NCI-H146 (cell line): ENCODE results near the gene CHN2.
"Not testable (repeated sequence)": the region's sequence is repeated elsewhere in the genome, so short reads cannot be mapped to it uniquely, and the experiment has no call there.

Experiments
- DNase-seq: peaks from one replicate; lab custom pipeline; 2025; lab: John Stamatoyannopoulos, UW

Gene CHN2

DNA sequence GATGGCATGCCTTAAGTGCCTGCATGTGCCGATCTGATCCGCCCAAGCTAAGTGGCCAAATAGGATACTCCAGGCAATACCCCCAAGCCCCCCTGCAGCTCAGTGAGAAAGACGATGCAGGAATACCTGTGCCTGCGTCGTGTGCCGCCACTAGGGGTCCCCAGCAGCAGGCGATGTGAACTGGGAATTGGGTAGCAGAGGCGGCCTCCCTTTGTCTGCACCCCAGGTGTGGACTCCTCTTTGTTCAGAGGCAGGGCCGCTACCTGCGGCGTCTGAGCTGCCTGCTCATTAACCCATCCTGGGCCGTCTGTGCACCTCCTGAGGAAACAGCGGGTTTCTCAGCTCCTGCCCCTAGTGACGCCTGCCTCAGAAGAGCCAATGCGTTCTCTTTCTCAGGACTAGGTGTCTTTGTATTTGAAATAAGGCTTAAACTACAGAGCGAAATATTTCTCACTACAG is 4.8 kb upstream of the CHN2 start:
- peak; percentile 97 for DNase-seq

DNA sequence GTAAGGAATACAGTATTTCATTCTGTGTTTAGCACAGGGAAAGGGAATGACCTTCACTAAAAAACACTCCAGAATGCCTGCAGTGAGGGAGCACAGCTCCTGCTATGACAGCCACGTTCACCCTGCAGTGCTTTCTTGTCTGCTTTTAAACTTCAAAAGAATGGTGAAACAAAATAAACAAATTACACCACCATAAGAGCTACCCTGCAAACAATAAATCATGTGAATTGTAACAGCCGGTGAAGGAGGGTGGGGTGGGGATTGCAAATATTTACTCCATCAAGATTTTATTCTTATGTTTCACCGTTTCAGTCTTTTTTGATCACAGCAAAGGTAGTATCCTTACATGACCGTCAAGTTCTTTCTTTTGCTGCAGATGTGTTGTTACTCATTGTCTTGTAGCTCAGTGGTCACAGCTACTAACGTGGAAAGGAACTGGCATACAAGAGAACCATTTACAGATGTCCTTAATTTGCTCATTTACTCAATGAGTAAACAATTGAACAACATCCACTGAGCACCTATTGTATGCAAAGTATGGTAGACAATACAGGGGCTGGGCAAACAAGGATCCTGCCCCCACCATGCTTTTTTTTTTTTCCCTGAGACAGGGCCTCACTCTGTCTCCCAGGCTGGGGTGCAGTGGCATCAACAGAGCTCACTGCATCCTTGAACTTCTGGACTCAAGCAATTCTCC is 4.1 kb upstream of the CHN2 start:
- DNase-seq: peak; percentile 72

DNA sequence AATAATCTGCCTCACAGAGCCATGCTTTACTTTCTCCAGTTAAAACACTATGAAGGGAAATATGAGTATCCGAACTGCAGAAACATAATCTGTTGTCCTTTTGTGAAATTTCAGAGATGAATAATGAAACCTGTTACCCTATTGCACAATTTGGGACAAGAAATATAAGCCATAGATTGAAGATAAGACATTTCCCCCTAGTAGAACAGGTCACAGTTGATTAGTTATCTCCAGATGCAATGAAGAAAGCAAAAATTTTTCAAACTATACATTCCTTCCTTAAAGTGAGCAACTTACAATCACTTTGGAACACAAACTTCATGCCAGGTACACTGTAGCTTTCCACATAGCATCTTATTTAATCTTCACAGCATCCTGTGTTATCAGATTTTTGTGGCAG is 2.3 kb upstream of the CHN2 start:
- no peak for DNase-seq

DNA sequence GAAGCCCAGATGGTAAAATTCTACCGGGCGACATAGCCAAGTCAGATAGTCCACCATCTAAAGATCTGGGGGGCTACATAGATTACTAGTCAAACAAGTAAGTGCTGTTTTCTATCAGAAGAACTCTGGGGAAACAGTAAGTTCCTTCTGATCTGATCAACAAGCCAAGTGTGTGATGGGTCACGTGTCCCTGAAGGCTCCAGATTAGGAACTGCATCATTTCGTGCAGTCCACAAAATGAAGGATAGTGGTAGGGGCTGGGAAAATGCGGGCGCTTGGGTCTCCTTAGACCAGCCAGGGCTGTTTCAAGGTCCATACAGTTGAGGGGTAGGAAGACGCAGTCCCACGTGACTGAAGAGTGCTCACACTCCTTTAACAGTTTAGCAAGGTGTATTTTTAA is 1.8 kb upstream of the CHN2 start:
- no peak for DNase-seq

DNA sequence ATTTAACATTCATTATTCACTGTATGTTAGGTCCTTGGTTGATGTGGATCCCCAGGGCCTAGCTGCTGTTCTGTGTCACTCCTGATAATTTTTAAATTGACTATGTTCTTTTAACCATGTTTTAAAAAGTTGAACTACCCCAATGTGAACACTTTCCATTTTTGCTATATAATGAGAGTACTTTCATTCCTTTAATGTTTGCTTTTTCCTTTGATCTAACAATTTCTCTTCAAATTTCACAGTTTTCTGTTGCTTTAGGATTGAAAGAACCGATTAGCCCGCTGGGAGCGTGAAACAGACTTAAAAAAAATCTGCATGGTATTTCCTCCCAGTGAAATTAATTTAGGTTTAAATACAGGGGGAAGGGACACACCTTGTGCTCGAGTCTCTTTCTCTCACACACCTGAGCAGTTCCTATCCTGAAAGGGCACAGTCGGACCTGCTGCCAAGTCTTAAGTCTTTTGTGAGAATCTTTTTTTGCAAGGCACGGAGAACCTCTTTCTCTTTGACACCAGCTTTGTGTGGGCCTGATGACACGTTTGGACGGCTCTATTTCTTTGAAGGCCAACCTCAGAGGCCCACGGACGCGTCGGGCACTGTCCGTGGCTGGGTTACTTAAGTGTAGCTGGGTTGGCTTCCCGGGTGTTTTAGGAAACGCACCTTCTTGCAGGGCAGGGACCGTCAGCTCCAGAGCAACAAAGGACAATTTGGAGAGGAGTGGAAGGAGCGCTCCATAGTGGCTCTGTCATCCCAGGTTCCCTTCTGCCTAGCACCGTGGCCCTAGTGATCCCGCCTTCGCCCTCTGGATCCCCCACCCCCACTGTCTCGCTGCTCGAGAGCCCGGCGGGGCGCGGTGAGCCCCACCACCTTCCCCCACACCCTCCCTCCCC is 1.0 kb upstream of the CHN2 start:
- peak; percentile 78 for DNase-seq

DNA sequence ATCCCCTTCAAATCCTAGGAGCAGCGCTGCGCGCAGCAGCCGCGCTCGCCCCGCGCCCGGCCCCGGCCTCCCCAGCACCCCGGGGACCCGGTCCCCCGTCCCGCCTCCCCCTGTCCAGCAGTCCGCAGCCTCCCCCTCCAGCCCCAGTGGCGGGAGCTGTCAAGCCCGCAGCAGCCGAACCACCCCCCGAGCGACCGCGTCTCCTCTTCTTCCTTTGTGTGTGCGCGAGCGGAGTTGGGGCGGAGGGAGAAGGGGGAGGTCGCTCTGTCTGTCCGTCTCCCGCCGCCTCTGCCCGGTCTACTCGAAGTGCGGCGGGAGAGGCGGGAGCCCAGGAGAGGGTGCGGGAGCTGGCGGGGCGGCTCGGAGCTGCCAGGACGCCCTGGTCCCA is 375 bp upstream of the CHN2 start:
- peak; percentile 78 for DNase-seq

DNA sequence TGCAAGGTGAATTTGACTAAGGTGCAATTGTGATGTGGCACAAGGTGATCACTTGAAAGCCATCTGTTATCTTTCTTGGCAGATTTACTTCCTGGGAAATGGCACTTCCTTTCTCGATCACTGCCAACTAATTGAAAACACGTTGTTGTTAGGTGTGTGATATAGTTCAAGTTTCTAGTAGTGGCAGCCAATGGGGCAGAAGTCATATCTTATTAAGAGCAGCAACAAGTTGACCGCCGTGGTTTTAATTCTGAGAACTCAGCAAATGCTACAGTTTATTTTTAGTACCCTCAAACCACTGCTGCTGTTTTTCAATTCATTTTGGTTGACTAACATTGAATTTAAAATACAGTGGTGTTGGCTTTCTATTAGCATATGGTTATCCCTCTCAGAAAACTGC is 1.6 kb downstream of the CHN2 start:
- DNase-seq: peak; percentile 32

DNA sequence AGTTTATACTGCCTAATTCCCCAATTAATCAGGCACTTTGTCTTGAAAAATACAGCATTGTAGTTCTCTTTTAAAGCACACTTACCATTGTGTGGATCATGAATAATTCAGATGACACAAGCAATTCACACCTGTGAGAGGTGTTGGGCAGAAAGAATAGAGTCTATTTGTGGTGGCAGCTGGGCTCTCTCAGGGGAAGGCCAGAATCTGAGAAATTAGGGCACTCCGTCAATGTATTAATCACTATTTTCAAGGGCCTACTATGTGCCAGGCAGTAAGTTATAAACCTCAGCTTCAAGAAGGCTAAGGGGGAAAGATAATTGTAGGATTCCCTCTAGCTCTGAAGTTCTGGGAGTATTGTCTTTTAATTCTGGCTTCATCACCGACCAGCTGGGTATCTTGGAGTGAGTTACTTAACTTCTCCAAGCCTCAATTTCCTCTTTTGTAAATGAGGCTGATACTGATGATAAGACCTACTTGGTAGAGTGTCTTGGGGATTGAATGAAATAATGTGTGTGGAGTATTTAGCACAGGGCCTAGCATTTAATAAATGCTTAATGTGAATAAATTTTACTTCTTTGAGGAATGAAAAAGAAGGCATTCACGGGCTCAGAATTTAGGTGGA is 2.5 kb downstream of the CHN2 start:
- DNase-seq: peak; percentile 48

DNA sequence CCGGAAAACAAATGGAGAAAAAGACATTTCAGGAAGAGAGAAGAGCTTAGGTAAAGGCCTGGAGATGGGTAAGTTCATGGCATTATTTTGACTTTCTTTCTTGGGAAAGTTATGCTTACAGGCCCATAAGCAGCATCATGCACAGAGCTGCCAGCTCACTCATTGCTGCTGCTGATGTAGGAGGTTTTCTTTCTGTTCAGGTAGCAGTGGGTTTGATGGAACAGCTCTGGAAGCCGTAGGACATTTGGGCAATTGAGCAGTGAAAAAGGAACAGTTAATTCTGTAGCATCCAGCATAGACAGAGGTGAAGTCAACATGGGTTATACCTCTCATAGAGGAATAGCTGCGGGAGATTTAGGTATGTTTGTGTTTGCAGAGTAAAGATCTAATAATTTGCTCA is 3.3 kb downstream of the CHN2 start:
- DNase-seq: peak; percentile 24

DNA sequence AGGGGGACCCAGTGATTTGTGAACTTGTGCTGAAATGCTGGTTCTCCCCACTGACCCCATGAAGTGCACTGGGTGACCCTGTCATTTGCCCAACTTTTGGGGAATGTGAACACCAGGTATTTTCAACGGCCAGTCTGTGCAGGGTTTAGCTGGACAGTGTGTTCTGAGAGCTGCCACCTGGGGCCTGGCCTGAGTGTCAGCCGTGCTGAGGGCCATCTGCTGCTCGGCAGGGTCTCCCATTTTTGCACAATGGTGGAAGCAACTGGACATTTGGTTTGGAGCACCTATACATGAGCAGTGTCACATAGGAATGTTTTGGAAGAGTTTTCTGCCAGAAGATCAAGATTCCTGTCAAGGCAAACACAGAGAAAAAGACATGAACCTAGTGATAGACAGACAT is 5.2 kb downstream of the CHN2 start:
- peak; percentile 55 for DNase-seq

DNA sequence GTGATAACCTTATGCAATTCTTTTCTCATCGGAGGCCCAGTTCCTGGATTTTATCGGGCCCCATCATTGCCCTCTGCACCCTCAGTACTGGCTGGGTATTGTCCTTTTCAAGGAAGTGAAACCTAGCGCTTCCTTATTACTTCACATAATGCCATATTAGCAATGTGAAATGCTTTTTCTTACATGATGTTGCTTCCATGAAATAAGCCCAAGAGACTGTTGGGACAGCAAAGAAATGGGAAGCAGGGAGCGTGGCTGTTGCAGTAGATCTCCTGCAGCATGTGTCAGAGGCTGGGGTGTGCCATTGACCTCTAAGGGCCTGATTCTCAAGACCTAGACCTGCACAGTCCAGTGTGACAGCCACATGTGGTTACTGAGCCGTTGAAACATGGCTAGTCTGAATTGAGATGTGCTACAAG is 8.1 kb downstream of the CHN2 start:
- no peak for DNase-seq

DNA sequence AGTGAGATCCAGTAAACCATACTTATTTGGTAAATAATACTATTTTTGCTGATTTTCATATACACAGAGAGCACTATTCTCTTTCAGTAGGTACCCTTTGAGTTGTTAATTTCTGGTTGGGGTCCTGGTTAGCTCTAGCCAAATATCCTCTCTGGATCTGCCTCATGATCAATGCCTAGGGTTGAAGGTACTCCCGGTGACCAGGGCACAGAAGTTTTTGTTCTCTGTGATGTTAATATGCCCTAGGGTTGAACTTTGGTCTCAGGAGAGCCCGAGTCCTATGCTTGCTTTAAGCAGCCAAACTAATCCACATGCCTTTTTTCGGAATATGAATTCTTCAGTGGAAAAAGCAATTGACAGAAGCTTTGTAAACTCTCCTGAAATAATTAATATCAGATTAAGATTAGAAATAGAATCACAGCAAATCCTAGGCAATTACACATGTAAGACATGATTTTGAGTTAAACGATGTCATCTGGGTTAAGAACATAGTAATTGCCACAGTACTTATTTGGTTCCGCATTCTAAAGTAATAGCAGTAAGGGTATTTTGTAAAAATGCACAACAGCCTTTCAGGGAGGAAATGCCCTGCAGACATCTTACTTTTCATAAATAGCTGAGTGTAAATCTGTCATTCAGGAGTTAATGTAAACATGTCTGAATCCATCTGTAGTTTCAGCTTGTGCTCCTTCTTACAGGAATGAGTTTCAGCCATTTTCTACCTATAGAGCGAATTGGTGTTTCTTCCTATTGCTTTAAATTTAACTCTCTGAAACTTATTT is 10.1 kb downstream of the CHN2 start:
- no peak for DNase-seq

DNA sequence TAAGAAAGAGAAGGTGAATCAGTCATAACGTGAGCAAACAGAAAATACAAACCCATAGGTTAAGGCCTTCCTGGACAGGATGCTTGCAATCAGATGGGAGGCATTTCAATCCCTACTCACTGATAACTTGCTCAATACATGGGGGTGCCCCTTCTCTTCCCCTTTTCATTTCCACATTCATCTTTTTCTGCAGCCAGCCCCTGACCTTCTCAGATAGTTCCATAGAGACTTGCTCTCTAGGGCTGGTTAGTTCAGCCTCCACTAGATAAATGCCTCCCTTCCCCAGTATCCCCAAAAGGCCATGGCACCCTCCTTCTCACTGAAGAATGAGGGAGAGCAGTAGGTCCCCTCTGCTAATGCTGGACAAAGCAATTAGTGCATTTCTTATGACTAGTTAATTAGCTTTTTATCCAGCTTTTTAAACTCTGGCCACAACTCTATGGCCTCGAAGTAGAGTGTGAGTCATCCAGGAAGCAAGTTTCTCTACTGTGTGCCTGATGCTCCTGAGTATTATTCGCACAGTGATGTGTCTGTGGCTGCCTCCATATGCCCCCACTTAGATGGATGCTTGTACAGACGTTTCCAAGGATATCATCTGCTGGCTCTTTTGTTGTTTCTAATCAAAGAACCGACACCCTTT is 12.7 kb downstream of the CHN2 start:
- DNase-seq: no peak

DNA sequence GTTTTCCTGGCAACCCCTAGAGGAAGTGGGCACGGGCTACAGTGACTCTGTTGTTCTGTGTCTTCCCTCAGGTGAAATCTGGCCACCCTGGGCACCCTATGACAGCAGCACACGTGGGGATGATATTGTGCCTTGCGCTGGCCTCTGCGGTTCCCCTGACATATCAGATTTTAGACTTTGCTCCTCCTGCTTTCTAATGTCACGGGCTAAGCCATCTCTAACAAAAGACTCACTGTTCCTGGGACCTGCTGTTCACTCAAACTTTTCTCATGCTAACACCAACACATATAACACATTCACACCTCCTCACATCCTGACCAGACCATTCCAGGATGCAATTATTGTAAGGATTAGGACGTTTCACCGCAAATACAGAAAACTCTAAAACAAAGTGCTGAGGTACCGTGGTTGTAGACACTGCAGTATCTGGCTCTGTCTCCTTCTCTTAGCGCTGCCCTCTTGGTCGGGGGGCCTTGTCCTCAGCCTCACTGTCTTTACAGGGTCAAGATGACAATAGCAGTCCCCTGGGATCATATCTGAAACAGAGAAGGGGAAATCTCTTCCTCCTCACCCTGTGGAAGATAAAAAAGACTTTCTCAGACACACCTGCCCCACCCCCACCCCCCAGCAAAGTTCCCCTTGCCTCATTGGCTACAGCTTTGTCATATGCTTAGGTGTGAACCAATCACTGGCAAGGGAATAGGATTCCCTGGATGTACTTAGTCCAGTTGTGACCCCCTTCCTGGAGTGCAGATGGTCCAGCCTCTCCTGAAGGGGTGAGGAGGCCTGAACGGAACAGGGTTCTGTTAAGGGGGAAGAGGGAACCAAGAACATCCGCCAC is 14.1 kb downstream of the CHN2 start:
- no peak for DNase-seq

DNA sequence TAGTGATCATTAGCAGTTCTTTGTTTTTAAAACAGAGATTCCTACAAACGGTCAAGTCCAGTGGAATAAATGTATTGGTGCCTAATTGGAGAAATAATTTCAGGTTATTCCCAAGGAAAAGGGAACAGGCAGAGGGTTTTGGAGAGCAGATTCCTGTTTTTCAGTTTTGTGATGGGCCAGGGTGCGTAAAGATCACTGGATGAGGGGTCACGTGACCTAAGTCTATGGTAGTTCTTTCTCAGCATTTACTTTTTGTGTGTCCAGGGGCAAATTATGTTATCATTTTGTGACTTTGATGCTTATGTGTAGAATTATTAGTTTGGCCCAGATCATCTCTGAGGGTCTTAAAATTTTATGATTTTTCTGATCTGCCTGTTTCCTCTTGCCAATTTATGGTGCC is 15.2 kb downstream of the CHN2 start:
- DNase-seq: no peak

DNA sequence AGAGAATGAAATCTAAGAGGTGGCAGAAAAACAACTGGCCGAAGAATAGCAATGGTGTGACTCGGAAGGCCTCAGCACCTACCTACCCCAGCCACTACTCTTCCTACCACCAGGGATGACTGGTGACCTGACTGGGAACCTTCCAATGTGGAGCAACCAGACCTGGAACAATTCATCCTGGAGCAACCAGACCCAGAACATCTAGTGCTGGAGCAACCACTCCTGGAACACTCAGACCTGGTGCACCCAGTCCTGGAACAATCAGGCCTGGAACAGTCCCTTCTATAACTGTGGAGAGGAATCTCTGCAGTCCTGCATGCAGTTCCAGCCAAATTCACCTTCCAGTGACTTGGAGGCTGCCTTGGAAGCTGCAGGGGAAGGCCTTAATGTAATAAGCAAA is 18.2 kb downstream of the CHN2 start:
- DNase-seq: not testable (repeated sequence)

DNA sequence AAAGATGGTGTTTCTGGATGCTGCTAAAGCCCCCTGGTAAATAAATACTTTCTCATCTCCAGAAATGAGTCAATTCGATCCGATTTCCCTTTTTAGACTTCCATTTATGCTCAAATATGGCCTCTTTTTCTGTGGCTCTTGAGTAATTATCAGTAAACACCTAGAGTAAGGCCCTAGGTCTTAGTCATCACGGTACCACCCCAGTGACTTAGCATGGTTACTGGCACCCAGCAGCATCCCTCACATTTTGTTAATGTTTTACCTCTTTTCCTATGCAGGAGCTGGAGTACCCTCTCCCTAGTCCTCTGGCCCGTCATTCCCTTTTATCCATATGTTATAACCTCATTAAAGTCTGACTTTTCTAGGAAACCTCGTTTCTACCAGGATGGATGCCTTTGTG is 19.5 kb downstream of the CHN2 start:
- no peak for DNase-seq

DNA sequence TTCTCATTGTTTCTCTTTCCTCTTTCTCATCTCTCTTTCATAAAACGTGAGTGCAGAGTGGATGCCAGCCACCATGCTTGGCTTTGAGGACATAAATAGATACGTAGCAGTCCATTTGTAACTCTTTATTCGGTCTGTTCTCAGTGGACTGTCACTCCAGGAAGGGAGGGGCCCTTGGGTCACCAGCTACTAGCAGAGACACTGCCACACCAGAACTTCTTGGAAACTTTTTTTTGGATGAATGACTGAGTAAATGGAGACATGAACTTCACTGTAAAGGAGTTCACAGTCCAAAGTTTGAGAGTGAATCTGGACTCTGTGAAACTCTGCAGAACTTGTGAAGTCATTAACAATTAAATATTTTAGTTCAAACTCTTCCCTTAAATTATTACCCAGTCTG is 20.2 kb downstream of the CHN2 start:
- no peak for DNase-seq

DNA sequence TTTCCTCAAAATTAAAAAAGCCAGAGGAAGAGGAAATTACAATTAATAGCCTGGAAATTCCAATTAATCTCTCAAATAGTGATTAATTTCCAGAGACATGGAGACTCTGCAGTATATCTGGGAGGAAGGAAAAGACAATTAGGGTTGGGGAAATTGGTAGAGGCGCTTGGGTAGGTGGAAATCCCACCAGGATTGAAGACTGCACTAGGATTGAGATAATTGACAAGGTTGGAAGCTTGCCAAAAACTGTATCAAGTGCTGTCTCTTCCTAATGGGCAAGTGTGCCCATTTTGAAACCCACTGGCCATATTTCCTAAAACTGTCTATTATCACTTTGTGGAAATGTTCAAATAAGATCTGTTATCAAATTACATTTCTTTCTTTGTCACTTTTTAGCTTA is 21.6 kb downstream of the CHN2 start:
- no peak for DNase-seq

DNA sequence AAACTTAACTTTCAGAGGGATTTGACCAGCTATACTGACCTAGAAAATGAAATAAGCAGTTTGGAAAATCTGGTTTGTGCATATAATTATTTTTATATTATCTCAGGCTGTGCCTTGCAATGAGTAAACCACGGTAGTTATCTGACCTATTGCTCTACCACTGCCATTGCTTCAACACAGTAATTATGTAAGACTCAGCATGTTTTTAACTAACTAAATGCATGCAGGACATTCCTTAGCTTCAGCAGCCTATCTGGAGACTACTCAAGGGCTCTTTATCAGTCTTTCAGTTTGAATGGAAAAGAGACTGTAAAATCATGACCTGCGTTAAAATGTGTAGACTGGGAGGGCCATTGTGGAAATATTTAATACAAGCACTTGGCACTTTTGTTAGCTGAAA is 22.5 kb downstream of the CHN2 start:
- no peak for DNase-seq

DNA sequence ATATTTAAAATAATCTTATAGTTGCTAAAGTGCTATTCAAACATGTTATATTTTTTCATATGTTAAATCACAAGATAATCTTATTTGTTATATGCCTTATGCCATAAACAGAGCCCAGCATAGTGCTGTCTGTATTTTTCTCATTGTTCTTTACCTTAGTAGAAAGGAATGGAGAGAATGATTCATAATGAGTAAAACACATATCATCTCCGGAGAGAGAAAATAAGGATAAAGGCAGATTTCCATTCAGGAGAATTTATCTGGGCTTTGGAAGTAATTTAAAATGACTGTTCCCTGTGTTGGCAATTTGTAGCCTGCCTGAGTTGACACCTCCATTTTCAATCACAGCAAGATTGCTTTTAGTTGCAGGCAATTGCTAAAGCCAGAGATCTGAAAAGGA is 30.2 kb downstream of the CHN2 start:
- no peak for DNase-seq
